Activated CD4-positive, alpha-beta T cell treated with anti-CD3 and anti-CD28 coated beads, Interleukin-2, Interleukin-4, amounts not matched to agents 100 ng/mL and 50 ng/mL, durations not matched to agents 16 hours and 8 hours (primary cell): ENCODE data around the gene FGR.
"Not testable (repeated sequence)": the region's sequence is repeated elsewhere in the genome, so short reads cannot be mapped to it uniquely, and the experiment has no call there.

Experiments
- DNase-seq: peaks from one replicate; pipeline ENCODE4 v3.0.0-alpha.2; 2020; ENCODE audit warnings: low spot score

Gene FGR

GRCh38 chr1:27659497-27660299, 24.7 kb upstream of the FGR start:
- peak; percentile 89 for DNase-seq

- no peak for DNase-seq
Measured at GRCh38 chr1:27658951-27659496, 24.0 kb upstream of the FGR start.

- no peak for DNase-seq
Measured at GRCh38 chr1:27656157-27656893, 21.3 kb upstream of the FGR start.

GRCh38 chr1:27655151-27655937, 20.4 kb upstream of the FGR start:
- DNase-seq = no peak

- no peak for DNase-seq
Measured at GRCh38 chr1:27652111-27652864, 17.3 kb upstream of the FGR start.

- DNase-seq = no peak
Measured at GRCh38 chr1:27650539-27651175, 15.7 kb upstream of the FGR start.

GRCh38 chr1:27650171-27650538, 15.2 kb upstream of the FGR start:
- DNase-seq = no peak

- DNase-seq = no peak
Measured at GRCh38 chr1:27649306-27649635, 14.3 kb upstream of the FGR start.

GRCh38 chr1:27648602-27649305, 13.8 kb upstream of the FGR start:
- DNase-seq = no peak

GRCh38 chr1:27647328-27647727, 12.3 kb upstream of the FGR start:
- DNase-seq = no peak

GRCh38 chr1:27646676-27647075, 11.7 kb upstream of the FGR start:
- DNase-seq = no peak

GRCh38 chr1:27645071-27645415, 10.1 kb upstream of the FGR start:
- DNase-seq = no peak

GRCh38 chr1:27644369-27645070, 9.5 kb upstream of the FGR start:
- no peak for DNase-seq

GRCh38 chr1:27643600-27644368, 8.8 kb upstream of the FGR start:
- DNase-seq = peak; percentile 69

GRCh38 chr1:27640514-27640913, 5.5 kb upstream of the FGR start:
- not testable (repeated sequence) for DNase-seq

- no peak for DNase-seq
Measured at GRCh38 chr1:27638805-27639204, 3.8 kb upstream of the FGR start.

- DNase-seq = no peak
Measured at GRCh38 chr1:27638047-27638734, 3.2 kb upstream of the FGR start.

- DNase-seq = no peak
Measured at GRCh38 chr1:27635396-27636142, 584 bp upstream of the FGR start.
